Activated naive CD8-positive, alpha-beta T cell treated with anti-CD3 and anti-CD28 coated beads for 36 hours (primary cell): Measurements from ENCODE around the gene KIFC3. TPM values are rescaled to one million over a fixed set of nuclear protein-coding genes. Genes with fewer than 3 reads are reported as not detected.
"Not testable (repeated sequence)": the region's sequence is repeated elsewhere in the genome, so short reads cannot be mapped to it uniquely, and the experiment has no call there.

Source experiments
- DNase-seq: peaks from one replicate; pipeline ENCODE4 v3.0.0; 2021
- H3K27ac Mint-ChIP-seq: one replicate; pipeline ENCODE4 v1.8.0; 2022; ENCODE audit warnings: mild to moderate bottlenecking, moderate library complexity, mixed read lengths
- H3K27me3 Mint-ChIP-seq: one replicate; pipeline ENCODE4 v1.8.0; 2022; ENCODE audit warnings: mild to moderate bottlenecking, mixed read lengths
- H3K36me3 Mint-ChIP-seq: one replicate; pipeline ENCODE4 v1.8.0; 2021; ENCODE audit warnings: mild to moderate bottlenecking, mixed read lengths
- H3K4me1 Mint-ChIP-seq: one replicate; pipeline ENCODE4 v1.8.0; 2021; ENCODE audit warnings: mixed read lengths
- H3K4me3 Mint-ChIP-seq: one replicate; pipeline ENCODE4 v1.8.0; 2022; ENCODE audit warnings: mild to moderate bottlenecking, moderate library complexity, mixed read lengths
- H3K9me3 Mint-ChIP-seq: one replicate; pipeline ENCODE4 v1.8.0; 2022; ENCODE audit warnings: mixed read lengths
- total RNA-seq, 2 experiments: library from RNA; stranded (reverse); gene quantifications; one replicate each; pipeline ENCODE4 v1.2.3, GENCODE V29; 2021

Gene KIFC3
- total RNA-seq, 2 experiments from 2014 or later, result 1.2 to 1.3 TPM

DNA sequence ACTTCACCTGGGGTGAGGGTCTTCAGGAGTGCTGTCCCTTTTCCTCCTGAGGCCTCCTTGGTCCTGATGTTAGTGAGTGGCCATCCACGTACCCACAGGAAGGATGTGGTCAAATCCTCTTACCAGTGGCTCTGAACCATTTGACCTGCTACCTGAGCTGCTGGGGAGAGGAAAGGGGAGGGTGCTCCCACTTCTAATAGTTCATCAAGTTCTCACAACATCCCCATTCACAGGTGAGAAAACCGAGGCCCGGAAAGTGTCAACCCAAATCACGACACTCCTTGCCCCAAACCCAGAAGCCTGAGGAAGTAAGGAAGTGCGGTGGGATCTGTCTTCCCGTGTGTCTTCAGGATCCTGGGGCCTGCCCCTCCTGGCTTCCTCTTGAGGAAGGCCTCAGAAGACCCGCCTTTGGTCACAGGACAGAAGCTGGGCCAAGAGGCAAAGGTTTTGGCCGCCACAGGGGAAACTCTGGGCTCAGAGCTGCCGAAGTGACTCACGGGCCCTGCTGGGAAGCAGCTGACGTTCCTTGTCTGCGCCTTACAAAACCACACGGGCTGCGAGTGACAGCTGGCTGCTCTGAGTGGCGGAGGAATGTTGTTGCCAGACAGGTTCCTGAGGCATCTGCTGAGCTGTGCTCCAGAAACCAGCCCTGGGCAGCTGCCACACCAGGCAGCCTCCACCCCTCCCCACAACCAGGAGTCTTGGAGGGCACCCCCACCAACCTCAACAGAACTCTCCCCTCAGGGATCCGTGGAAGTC is 13.9 kb upstream of the KIFC3 start:
- no peak overlapping the region for H3K4me3 Mint-ChIP-seq
- H3K27ac Mint-ChIP-seq, result no peak overlapping the region
- peaks cover 8% of the 10 kb centered on the region for H3K27me3 Mint-ChIP-seq
- DNase-seq, result peak; percentile 40
- no peaks in the 10 kb centered on the region for H3K9me3 Mint-ChIP-seq
- H3K36me3 Mint-ChIP-seq, result no peaks in the 10 kb centered on the region
- H3K4me1 Mint-ChIP-seq, result peaks cover 9% of the 10 kb centered on the region

DNA sequence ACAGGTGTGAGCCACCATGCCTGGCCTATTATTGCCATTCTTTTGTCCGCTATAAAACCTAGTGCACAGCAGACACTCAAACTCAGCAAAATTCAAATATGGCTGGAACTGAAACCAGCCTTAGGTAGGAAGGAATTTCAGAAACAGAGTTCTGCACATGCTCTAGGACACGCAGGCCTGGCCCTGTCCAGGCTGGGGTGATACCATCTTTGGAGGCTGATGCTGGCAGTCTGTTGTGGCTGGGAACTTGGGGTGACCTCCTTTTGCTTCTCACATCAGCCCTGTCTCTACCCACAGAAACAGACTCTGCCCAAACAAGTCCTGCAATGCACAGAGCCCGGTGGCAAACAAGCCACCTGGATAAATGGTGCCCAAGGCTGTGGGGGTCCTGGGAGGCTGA is 12.6 kb upstream of the KIFC3 start:
- DNase-seq, result no peak
- H3K4me1 Mint-ChIP-seq, result peaks cover 18% of the 10 kb centered on the region
- H3K27me3 Mint-ChIP-seq, result peaks cover 21% of the 10 kb centered on the region
- H3K4me3 Mint-ChIP-seq, result no peak overlapping the region
- no peaks in the 10 kb centered on the region for H3K36me3 Mint-ChIP-seq
- H3K27ac Mint-ChIP-seq, result no peak overlapping the region
- H3K9me3 Mint-ChIP-seq, result no peaks in the 10 kb centered on the region

DNA sequence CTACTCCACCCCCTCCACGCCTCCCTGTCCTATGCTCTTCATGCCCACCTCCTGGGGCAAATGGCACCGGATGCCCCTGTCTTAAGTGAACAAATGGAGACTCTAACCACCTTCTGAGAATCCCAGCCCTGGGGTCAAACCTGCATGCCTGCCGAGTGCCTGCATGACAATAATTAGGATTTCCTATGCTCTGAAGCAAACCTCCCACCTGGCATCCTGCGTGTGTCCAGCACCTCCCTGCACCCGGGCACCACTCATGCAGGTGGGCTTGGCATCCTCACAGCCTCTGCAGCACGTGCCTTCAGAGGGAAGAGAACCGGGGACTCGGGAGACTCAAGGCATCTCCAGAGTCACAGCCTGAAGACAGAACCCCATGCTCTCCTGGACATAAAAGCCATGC is 11.2 kb upstream of the KIFC3 start:
- Mint-ChIP-seq H3K9me3 (no peaks in the 10 kb centered on the region), H3K27ac (no peak overlapping the region)

DNA sequence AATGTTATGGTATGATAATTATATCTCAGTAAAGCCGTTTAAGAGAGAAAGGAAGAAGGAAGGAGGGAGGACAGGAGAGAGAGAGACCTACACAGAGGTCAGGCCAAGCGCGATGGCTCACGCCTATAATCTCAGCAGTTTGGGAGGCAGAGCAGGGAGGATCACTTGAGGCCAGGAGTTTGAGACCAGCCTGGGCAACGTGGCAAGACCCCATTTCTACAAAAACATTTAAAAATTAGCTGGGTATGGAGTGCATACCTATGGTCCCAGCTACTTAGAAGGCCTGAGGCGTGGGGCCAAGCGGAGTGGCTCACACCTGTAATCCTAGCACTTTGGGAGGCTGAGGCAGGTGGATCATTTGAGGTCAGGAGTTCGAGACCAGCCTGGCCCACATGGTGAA is 9.0 kb upstream of the KIFC3 start:
- DNase-seq, H3K27ac Mint-ChIP-seq, H3K36me3 Mint-ChIP-seq, H3K4me3 Mint-ChIP-seq, H3K9me3 Mint-ChIP-seq: not testable (repeated sequence)
- Mint-ChIP-seq H3K27me3 (peaks cover 41% of the 10 kb centered on the region), H3K4me1 (peaks cover 26% of the 10 kb centered on the region)

More for the DNA sequence above, 11.2 kb upstream of the KIFC3 start:
- H3K36me3 Mint-ChIP-seq, result no peaks in the 10 kb centered on the region
- no peak for DNase-seq
- no peak overlapping the region for H3K4me3 Mint-ChIP-seq
- peaks cover 23% of the 10 kb centered on the region for H3K4me1 Mint-ChIP-seq
- H3K27me3 Mint-ChIP-seq, result peaks cover 32% of the 10 kb centered on the region

DNA sequence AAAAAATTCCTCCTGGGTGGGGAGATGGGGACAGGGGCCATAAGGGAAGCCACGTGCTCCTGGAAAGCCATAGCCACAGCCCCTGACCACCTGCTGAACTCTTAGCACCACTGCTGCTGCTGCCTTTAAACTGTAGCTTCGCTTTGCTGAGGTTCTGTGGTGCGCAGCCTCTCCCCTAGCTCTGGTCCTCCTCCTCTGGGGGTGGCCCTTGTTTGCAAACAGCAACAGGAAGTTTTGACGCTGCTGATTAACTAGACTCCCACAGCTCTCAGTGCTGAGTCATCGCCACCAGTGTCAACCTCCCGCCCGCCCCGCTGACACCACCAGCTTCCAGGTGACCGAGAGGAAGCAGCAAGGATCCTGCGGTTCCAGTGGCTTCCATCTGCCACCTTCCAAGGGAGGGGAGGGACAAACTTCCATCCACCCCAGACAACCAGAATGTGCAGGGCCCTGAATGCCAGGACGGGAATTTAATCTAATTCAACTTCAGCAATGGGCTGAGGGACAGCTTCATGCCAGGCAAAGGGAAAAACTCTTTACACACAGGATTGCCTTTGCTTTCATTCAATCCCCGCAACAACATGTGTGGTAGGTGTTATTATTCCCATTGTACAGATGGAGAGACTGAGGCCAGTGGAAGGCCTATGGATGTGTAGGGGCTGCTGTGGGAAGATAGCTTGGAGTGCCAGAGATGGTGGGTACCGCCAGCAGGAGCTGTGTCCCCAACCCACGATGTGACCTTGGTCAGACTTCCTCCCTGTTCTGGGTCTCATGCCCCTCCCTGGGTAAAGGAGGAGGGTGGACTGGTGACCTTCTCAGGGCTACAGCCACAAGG is 8.1 kb upstream of the KIFC3 start:
- Mint-ChIP-seq H3K4me3 (no peak overlapping the region), H3K27ac (no peak overlapping the region), H3K36me3 (no peaks in the 10 kb centered on the region), H3K27me3 (peaks cover 50% of the 10 kb centered on the region), H3K9me3 (no peaks in the 10 kb centered on the region), H3K4me1 (peaks cover 22% of the 10 kb centered on the region)
- peak; percentile 67 for DNase-seq

DNA sequence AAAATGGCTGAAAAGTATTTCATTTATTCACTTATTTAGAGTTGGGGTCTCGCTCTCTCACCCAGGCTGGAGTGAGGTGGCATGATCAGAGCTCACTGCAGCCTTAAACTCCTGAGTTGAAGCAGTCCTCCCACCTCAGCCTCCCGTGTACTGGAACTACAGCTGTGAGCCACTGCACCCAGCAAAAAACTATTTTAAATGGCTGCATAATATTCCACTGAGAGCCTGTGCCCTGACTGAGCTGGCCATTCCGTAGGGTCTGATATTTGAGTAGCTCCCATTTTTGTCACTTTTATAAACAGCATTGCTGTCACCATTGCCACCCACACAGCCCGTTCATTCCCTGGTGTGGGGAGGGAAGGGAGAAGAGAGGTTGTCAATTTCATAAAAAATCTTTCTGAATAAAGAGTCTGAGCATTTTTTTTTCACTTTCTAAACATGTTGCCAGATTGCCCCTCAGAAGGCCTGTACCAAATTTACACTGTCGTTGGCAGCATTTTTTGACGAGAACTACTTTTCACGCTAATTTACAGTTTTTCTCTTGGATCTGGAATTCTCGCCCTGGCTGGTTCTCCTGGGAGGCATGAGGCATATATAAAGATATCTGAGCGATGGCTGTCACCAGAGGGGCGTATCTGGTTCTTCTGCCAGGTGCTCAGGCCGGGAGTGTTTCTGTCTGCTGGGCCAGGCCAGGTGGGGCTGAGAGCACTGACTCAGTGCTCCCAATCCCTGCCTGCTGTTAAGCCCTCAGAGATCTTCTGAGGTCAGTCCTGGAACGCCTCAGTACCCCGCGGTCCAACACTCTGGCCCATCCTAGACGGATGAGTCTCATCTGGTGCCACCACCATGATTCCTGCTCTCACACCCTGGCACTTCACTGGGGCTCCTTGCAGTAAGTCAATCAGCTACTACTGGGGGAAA is 7.2 kb upstream of the KIFC3 start:
- DNase-seq, result no peak
- peaks cover 52% of the 10 kb centered on the region for H3K27me3 Mint-ChIP-seq
- H3K4me3 Mint-ChIP-seq, result no peak overlapping the region
- H3K27ac Mint-ChIP-seq, result no peak overlapping the region
- no peaks in the 10 kb centered on the region for H3K9me3 Mint-ChIP-seq
- H3K36me3 Mint-ChIP-seq, result no peaks in the 10 kb centered on the region
- H3K4me1 Mint-ChIP-seq, result peaks cover 22% of the 10 kb centered on the region

DNA sequence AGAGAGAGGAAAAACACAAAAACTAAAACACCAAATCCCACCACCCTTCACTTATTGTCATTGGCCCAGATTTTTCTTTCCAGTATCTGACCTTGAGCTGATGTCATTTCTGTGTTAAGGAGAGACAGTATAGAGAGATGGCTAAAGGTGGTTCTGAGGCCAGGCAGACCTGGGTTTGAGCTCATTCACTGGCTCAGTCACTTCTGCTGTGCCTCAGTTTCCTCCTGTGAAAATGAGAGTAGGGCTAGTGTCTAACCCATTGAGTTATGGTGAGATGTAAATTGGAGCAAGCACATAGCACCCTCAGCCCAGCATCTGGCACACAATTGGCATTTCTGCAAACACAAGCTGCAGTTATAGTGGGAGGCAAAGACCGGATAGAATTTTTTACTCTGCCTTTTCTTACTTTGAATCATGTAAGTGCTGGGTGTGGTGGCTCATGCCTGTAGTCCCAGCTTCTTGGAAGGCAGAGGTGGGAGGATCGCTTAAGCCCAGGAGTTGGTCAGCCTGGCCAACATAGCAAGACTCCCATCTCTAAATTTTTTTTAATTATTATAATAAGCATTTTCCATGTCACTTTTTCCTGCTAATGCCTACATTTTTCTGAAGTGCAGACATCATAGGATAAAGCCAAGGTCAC is 6.4 kb upstream of the KIFC3 start:
- no peak for DNase-seq
- Mint-ChIP-seq H3K4me3 (peak overlapping the region; percentile 49), H3K27ac (no peak overlapping the region), H3K4me1 (peaks cover 22% of the 10 kb centered on the region), H3K27me3 (peaks cover 52% of the 10 kb centered on the region), H3K36me3 (no peaks in the 10 kb centered on the region), H3K9me3 (no peaks in the 10 kb centered on the region)

DNA sequence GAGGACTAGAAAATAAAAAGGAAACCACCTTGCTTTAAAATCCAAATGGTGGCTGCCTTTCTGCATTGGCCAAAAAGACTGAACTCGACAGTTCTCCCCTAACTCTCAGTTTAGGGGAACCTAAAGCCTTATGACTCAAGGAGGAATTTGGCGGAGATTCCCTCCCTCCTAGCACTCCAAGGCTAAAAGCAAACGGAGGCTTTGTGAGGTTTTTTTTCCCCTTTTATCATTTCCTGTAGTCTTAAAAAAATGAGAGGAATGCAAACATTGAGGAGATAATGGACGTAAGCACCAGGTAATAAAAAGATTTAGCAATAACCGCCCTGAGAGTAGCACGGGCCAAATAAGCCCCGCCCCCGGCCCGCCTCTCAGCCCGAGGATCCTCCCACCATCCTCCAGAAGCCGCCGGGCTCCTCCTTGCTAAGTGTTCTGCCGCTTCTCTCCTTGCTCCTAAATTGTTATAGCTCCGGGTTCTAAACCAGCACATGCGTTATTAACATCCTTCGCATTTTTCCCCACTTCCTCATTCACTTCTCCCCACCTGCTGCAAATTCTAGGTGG is 5.8 kb upstream of the KIFC3 start:
- Mint-ChIP-seq H3K9me3 (no peaks in the 10 kb centered on the region), H3K4me1 (peaks cover 22% of the 10 kb centered on the region), H3K4me3 (peak overlapping the region; percentile 49), H3K27ac (no peak overlapping the region), H3K27me3 (peaks cover 54% of the 10 kb centered on the region), H3K36me3 (no peaks in the 10 kb centered on the region)
- peak; percentile 28 for DNase-seq

DNA sequence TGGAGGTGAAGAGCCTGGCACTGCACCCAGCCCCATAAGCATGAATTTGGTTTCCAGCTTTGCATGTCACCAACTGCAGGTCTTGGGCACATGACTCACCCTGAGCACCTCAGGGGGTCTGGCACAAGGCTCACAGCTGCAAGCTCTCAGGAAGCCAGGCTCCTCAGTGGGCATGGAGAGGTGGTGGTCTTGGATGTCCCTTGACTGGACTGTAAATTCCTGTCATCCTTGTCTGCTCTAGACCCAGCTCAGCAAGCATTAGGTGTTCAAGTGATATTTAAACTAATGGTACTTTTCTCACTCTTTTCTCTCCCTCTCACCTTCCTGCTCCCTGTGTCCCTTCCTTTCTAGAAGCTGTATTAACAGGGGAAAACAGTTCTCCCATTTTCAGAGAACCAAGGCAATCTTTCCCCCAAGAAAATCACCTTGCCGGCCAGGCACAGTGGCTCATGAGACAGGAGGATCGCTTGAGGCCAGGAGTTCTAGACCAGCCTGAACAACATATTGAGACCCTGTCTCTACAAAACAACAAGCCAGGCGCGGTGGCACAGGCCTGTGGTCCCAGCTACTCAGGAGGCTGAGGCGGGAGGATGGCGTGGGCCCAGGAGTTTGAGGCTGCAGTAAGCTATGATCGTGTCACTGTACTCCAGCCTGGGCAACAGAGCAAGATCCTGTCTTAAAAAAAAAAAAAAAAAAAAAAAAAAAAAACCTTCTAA is 5.1 kb upstream of the KIFC3 start:
- H3K27me3 Mint-ChIP-seq, result peaks cover 58% of the 10 kb centered on the region
- DNase-seq, result no peak
- no peak overlapping the region for H3K27ac Mint-ChIP-seq
- no peaks in the 10 kb centered on the region for H3K9me3 Mint-ChIP-seq
- H3K4me1 Mint-ChIP-seq, result peaks cover 27% of the 10 kb centered on the region
- no peaks in the 10 kb centered on the region for H3K36me3 Mint-ChIP-seq
- no peak overlapping the region for H3K4me3 Mint-ChIP-seq

DNA sequence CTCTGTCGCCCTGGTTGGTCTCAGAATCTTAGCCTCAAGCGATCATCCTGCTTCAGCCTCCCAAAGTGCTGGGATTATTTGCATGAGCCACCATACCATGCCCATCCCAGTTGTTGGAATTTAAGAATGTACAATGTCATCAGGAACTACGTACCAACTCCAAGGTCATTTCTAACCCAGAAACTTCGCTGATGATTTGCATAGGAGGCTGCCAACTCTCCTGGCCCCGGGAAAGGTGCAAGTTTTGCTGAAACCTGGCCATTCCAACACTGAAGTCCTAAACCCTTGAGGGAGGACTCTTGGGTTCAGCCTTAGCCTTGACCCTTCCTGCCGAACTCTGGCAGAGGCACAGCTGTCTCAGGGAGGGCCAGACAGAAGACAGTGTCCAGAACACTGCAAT is 2.9 kb upstream of the KIFC3 start:
- peaks cover 28% of the 10 kb centered on the region for H3K4me1 Mint-ChIP-seq
- peaks cover 50% of the 10 kb centered on the region for H3K27me3 Mint-ChIP-seq
- no peak for DNase-seq
- H3K36me3 Mint-ChIP-seq, result no peaks in the 10 kb centered on the region
- H3K27ac Mint-ChIP-seq, result no peak overlapping the region
- H3K4me3 Mint-ChIP-seq, result no peak overlapping the region
- H3K9me3 Mint-ChIP-seq, result no peaks in the 10 kb centered on the region

DNA sequence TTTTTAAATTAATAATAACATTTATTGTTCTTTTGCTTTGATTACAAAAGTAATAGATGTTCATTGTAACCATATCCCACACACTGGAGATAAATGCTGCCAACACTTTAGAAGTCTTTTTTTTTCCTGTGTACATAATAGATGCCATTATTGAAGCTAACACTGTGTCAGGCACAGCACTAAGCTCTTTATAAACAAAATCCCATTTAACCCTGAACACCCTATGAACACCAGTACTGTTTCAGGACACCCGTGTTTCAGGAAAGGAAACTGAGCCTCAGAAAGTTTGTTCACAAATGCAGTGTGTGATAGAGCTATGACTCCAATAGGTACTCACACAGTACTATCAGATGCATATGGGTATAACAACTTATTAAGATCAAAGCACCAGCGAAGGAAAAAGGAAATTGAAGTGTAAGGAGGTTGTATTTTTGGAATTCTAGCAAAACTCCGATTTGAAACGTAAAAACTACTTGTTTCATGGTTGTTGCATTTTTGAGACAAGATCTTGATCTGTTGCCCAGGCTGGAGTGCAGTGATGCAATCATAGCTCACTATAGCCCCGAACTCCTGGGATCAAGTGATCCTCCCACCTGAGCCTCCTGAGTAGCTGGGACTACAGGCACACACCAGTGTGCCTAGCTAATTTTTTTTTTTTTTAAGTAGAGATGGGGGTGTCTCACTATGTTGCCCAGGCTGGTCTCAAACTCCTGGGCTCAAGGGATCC is 2.0 kb upstream of the KIFC3 start:
- peaks cover 41% of the 10 kb centered on the region for H3K27me3 Mint-ChIP-seq
- no peaks in the 10 kb centered on the region for H3K9me3 Mint-ChIP-seq
- H3K27ac Mint-ChIP-seq, result no peak overlapping the region
- peaks cover 31% of the 10 kb centered on the region for H3K4me1 Mint-ChIP-seq
- H3K36me3 Mint-ChIP-seq, result no peaks in the 10 kb centered on the region
- no peak overlapping the region for H3K4me3 Mint-ChIP-seq
- DNase-seq, result no peak

DNA sequence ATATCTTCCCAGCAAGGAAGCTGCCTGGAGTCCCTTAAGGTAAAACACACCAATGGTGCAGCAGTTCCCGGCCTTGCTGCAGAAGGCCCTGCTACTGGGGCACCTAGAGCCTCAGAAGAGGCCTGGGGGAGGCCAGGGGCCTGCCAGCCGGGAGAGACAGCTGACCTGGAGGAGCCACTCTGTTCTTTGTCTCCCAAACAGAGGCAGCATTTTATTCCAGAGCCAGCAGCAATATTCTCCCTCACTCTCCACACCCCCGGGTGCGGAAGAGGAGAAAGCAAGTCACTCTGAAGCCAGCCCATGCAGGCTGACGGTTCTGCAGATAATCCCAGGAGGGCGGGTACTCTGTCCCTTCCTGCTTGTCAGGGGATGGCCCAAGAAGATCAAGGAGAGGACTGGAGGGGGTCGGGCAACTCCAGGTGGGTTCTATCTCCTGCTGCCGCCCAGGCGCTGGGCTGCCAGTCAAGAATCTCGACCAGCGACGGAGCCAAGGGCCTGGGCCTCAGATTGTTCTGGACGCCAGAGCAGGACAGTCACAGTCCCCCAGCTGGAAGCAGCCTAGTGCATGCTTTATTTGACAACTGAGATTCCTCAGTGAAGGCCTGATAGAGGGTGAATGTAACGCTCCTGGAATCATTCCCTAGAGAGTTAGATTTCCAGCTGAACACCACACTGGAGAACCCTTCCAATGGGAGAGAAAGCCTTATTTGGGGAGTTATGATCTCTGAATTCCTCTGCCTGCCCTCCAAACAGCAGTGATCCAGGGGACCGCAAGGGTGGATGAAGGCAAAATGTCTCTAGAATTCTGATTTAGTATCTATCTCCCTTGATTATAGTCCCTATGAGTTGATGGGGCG is 1.1 kb upstream of the KIFC3 start:
- peaks cover 32% of the 10 kb centered on the region for H3K4me1 Mint-ChIP-seq
- peaks cover 36% of the 10 kb centered on the region for H3K27me3 Mint-ChIP-seq
- no peaks in the 10 kb centered on the region for H3K36me3 Mint-ChIP-seq
- DNase-seq, result no peak
- H3K27ac Mint-ChIP-seq, result no peak overlapping the region
- peak overlapping the region; percentile 75 for H3K4me3 Mint-ChIP-seq
- H3K9me3 Mint-ChIP-seq, result no peaks in the 10 kb centered on the region
